ENCODE measurements around the gene XRN2.

XRN2 gene

GRCh38 chr20:21272679-21273078, 30.5 kb upstream of the XRN2 start:
- Histone ChIP-seq H3K4me3 (ENCODE audit: extremely low read depth, insufficient read depth, low read length, poor library complexity, severe bottlenecking) (no peak overlapping the region), H3K4me1 (ENCODE audit: control insufficient read depth, insufficient read depth, low read length, poor library complexity, severe bottlenecking) (no peaks in the 10 kb centered on the region), H3K27ac (ENCODE audit: low read depth, low read length, severe bottlenecking) (no peak overlapping the region), H3K36me3 (ENCODE audit: control insufficient read depth, insufficient read depth, low read length) (no peaks in the 10 kb centered on the region), H3K9me3 (ENCODE audit: control insufficient read depth, low read length) (no peaks in the 10 kb centered on the region)
- 86 to 91% methylated on average over 1 to 3 of the region's 3 CpGs for WGBS, 2 experiments (ENCODE audit: insufficient coverage in 2 of 2)

GRCh38 chr20:21273755-21274386, 29.3 kb upstream of the XRN2 start:
- no peaks in the 10 kb centered on the region for H3K9me3 ChIP-seq (ENCODE audit: control insufficient read depth, low read length)
- H3K4me1 ChIP-seq (ENCODE audit: control insufficient read depth, insufficient read depth, low read length, poor library complexity, severe bottlenecking): no peaks in the 10 kb centered on the region
- 95 to 96% methylated on average over 8 of the region's 8 CpGs for WGBS, 2 experiments (ENCODE audit: insufficient coverage in 2 of 2)
- H3K27ac ChIP-seq (ENCODE audit: low read depth, low read length, severe bottlenecking): no peak overlapping the region
- H3K36me3 ChIP-seq (ENCODE audit: control insufficient read depth, insufficient read depth, low read length): no peaks in the 10 kb centered on the region
- H3K4me3 ChIP-seq (ENCODE audit: extremely low read depth, insufficient read depth, low read length, poor library complexity, severe bottlenecking): no peak overlapping the region

- 73 to 100% methylated on average over 2 of the region's 2 CpGs for WGBS, 2 experiments (ENCODE audit: insufficient coverage in 2 of 2)
- Histone ChIP-seq H3K36me3 (ENCODE audit: control insufficient read depth, insufficient read depth, low read length) (no peaks in the 10 kb centered on the region), H3K4me1 (ENCODE audit: control insufficient read depth, insufficient read depth, low read length, poor library complexity, severe bottlenecking) (no peaks in the 10 kb centered on the region), H3K9me3 (ENCODE audit: control insufficient read depth, low read length) (no peaks in the 10 kb centered on the region), H3K4me3 (ENCODE audit: extremely low read depth, insufficient read depth, low read length, poor library complexity, severe bottlenecking) (no peak overlapping the region), H3K27ac (ENCODE audit: low read depth, low read length, severe bottlenecking) (no peak overlapping the region)
Measured at GRCh38 chr20:21278829-21279228, 24.3 kb upstream of the XRN2 start.

DNA sequence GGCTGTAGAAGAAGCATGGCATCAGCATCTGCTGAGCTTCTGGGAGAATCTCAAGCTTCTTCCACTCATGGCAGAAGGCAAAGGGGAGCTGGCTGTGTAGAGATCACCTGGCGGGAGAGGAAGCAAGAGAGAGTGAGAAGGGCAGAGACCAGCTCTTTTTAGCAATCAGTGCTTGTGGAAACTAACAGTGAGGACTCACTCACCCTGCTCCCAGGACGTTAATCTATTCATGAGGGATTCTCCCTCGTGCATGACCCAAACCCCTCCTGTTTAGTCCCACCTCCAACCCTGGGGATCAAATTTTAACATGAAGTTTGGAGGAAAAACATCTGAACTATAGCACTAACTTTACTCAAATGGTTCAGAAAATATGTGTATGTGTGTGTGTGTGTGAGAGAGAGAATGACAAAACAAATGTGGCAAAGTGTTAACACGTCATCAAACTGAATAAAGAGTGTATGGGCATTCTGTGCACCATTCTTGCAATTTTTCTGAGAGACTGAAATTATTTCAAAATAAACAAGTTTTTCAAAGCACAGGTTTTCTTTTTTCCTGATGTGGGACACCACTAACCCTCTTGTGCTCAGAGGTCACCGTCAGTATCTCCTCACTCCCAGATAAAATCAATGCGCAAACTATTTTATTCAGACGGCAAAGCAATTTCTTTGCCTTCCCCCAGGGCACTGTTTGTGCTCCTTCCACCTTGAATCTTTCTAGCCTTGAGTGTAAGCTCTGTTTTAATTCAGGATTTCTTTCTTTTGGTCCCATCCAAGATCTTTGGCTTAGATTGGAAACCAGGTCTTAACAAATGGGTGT, 23.2 kb upstream of the XRN2 start:
- Histone ChIP-seq H3K36me3 (ENCODE audit: control insufficient read depth, insufficient read depth, low read length) (no peaks in the 10 kb centered on the region), H3K27ac (ENCODE audit: low read depth, low read length, severe bottlenecking) (no peak overlapping the region)
- WGBS, 2 experiments (ENCODE audit: insufficient coverage in 2 of 2): 72 to 90% methylated on average over 4 to 5 of the region's 7 CpGs

GRCh38 chr20:21280522-21281016, 22.6 kb upstream of the XRN2 start:
- Histone ChIP-seq H3K36me3 (ENCODE audit: control insufficient read depth, insufficient read depth, low read length) (no peaks in the 10 kb centered on the region), H3K4me1 (ENCODE audit: control insufficient read depth, insufficient read depth, low read length, poor library complexity, severe bottlenecking) (no peaks in the 10 kb centered on the region), H3K9me3 (ENCODE audit: control insufficient read depth, low read length) (no peaks in the 10 kb centered on the region), H3K27ac (ENCODE audit: low read depth, low read length, severe bottlenecking) (no peak overlapping the region), H3K4me3 (ENCODE audit: extremely low read depth, insufficient read depth, low read length, poor library complexity, severe bottlenecking) (no peak overlapping the region)
- WGBS, 2 experiments (ENCODE audit: insufficient coverage in 2 of 2): 70 to 100% methylated on average over 1 to 2 of the region's 3 CpGs

More for the DNA sequence above, 23.2 kb upstream of the XRN2 start:
- no peak overlapping the region for H3K4me3 ChIP-seq (ENCODE audit: extremely low read depth, insufficient read depth, low read length, poor library complexity, severe bottlenecking)
- no peaks in the 10 kb centered on the region for H3K9me3 ChIP-seq (ENCODE audit: control insufficient read depth, low read length)
- no peaks in the 10 kb centered on the region for H3K4me1 ChIP-seq (ENCODE audit: control insufficient read depth, insufficient read depth, low read length, poor library complexity, severe bottlenecking)

DNA sequence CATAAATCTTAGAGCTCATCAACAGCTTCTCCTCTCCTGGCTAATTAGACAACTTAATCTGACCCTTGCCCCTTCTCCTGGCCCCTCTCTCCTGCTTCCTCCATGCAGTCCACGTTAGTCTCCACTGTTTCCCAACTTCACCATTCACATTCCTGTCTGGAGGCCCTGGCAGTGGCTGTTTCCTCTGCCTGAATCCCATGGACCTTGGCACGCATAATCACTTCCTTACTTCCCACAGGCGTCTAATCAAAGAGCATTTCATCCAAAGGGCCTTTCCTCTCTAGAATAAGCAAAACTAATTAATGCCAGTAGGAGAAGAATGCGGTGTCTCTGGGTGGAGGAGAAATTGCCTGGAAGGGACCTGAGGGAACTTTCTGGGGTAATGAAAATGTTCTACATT, 16.4 kb upstream of the XRN2 start:
- Histone ChIP-seq H3K27ac (ENCODE audit: low read depth, low read length, severe bottlenecking) (no peak overlapping the region), H3K36me3 (ENCODE audit: control insufficient read depth, insufficient read depth, low read length) (no peaks in the 10 kb centered on the region), H3K9me3 (ENCODE audit: control insufficient read depth, low read length) (no peaks in the 10 kb centered on the region), H3K4me1 (ENCODE audit: control insufficient read depth, insufficient read depth, low read length, poor library complexity, severe bottlenecking) (no peaks in the 10 kb centered on the region), H3K4me3 (ENCODE audit: extremely low read depth, insufficient read depth, low read length, poor library complexity, severe bottlenecking) (no peak overlapping the region)
- WGBS, 2 experiments (ENCODE audit: insufficient coverage in 2 of 2): 71 to 77% methylated on average over 1 to 2 of the region's 4 CpGs

- no peaks in the 10 kb centered on the region for H3K4me1 ChIP-seq (ENCODE audit: control insufficient read depth, insufficient read depth, low read length, poor library complexity, severe bottlenecking)
- H3K4me3 ChIP-seq (ENCODE audit: extremely low read depth, insufficient read depth, low read length, poor library complexity, severe bottlenecking): no peak overlapping the region
- no peaks in the 10 kb centered on the region for H3K36me3 ChIP-seq (ENCODE audit: control insufficient read depth, insufficient read depth, low read length)
- no peaks in the 10 kb centered on the region for H3K9me3 ChIP-seq (ENCODE audit: control insufficient read depth, low read length)
- WGBS, 2 experiments (ENCODE audit: insufficient coverage in 2 of 2): 87 to 90% methylated on average over 10 to 13 of the region's 14 CpGs
- no peak overlapping the region for H3K27ac ChIP-seq (ENCODE audit: low read depth, low read length, severe bottlenecking)
Measured at GRCh38 chr20:21288587-21289370, 14.4 kb upstream of the XRN2 start.

DNA sequence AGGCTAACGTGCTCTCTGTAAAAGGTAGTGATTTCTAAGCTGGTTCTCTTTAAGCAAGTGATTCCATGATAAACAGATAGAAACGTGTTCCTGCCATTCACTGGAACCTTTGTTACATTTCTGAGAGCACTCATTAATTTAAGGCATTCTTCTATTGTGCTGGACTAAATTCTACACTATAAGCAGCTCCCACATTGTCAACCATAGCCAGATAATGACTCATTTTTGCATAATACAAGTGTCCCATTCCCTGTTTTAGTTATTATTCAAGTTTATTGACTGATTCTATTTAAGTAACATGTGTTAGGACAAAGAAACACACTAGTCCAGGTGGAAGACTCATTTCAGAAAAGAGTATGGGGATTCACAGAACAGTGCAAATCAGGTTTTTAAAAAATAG, 13.5 kb upstream of the XRN2 start:
- Histone ChIP-seq H3K27ac (ENCODE audit: low read depth, low read length, severe bottlenecking) (no peak overlapping the region), H3K4me1 (ENCODE audit: control insufficient read depth, insufficient read depth, low read length, poor library complexity, severe bottlenecking) (no peaks in the 10 kb centered on the region), H3K9me3 (ENCODE audit: control insufficient read depth, low read length) (no peaks in the 10 kb centered on the region), H3K36me3 (ENCODE audit: control insufficient read depth, insufficient read depth, low read length) (no peaks in the 10 kb centered on the region), H3K4me3 (ENCODE audit: extremely low read depth, insufficient read depth, low read length, poor library complexity, severe bottlenecking) (no peak overlapping the region)
- WGBS, 2 experiments (ENCODE audit: insufficient coverage in 2 of 2): 33 to 89% methylated on average over 1 of the region's 2 CpGs

GRCh38 chr20:21291026-21291425, 12.1 kb upstream of the XRN2 start:
- H3K9me3 ChIP-seq (ENCODE audit: control insufficient read depth, low read length): no peaks in the 10 kb centered on the region
- no peak overlapping the region for H3K27ac ChIP-seq (ENCODE audit: low read depth, low read length, severe bottlenecking)
- no peak overlapping the region for H3K4me3 ChIP-seq (ENCODE audit: extremely low read depth, insufficient read depth, low read length, poor library complexity, severe bottlenecking)
- no peaks in the 10 kb centered on the region for H3K36me3 ChIP-seq (ENCODE audit: control insufficient read depth, insufficient read depth, low read length)
- 60 to 100% methylated on average over 1 of the region's 2 CpGs for WGBS, 2 experiments (ENCODE audit: insufficient coverage in 2 of 2)
- H3K4me1 ChIP-seq (ENCODE audit: control insufficient read depth, insufficient read depth, low read length, poor library complexity, severe bottlenecking): no peaks in the 10 kb centered on the region

DNA sequence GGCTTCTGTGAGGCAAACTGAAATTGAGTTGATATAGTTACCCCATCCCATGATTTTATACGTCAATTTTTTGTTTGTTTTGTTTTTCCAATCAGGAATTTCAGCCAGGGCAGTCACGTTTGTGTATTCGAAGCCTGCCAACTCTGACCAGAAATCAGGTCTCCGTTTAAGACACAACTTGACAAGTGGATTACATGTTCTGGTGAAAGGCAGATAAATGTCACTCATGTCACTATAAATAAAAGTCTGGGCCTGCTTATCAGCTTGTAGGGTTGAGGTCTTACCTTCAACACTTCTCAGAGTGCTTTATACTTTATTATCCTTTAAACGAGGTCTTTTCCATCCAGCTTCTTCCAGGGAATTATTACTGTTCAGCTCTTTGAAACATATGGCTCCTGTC, 8.4 kb upstream of the XRN2 start:
- Histone ChIP-seq H3K27ac (ENCODE audit: low read depth, low read length, severe bottlenecking) (no peak overlapping the region), H3K36me3 (ENCODE audit: control insufficient read depth, insufficient read depth, low read length) (no peaks in the 10 kb centered on the region), H3K4me3 (ENCODE audit: extremely low read depth, insufficient read depth, low read length, poor library complexity, severe bottlenecking) (no peak overlapping the region), H3K4me1 (ENCODE audit: control insufficient read depth, insufficient read depth, low read length, poor library complexity, severe bottlenecking) (no peaks in the 10 kb centered on the region), H3K9me3 (ENCODE audit: control insufficient read depth, low read length) (no peaks in the 10 kb centered on the region)
- WGBS, 2 experiments (ENCODE audit: insufficient coverage in 2 of 2): 89 to 94% methylated on average over 4 to 5 of the region's 5 CpGs

All from mesodermal cell (in vitro differentiated cells).